Measurements from ENCODE around the gene RALGAPA2. TPM values are rescaled to one million over a fixed set of nuclear protein-coding genes. Genes with fewer than 3 reads are reported as not detected.
A peak's percentile ranks its signal among the peaks of the same experiment; 100 is the strongest.

The RALGAPA2 gene
- total RNA-seq, 3 donors from 2014 or later: 34.6 to 74.1 (median 46.0) TPM

DNA sequence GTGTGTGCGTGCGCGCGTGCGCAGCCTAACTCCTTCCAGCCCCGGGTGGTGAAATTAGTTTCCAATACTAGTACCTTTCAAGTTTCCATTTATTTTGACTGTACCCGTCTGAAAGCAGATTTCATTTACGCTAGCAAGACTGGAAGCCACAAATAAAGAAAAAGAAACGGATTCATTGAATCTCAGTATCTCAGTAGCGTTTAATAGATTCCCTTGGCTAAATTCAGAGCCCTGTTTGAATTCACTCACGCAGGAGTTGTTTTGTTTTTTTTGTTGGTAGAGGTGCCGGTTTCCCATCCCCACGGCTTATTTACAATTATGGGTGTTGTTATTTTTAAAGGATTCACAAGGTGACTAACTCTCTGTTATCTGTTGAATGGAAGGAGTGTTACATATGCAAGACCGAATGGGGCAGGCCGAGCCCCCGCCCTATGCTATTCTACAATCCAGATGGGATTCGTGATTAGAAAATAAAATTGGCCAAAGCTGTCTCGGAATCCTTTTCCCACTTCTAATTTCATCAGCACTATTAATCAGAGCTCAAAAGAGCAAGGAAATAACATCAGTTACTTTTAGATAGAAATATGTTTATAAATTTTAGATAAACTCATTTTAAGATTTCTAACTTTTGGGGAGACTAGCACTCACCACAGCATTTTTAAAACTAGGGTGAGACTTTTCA lies 346.8 kb downstream of the RALGAPA2 start:
- no peak for DNase-seq (ENCODE audit: low spot score in 2 of 2)
- H3K4me1 ChIP-seq: peaks cover 10% of the 10 kb centered on the region in 2 donors
- intact Hi-C loops (cut with DNase I; ENCODE audit: low total_unique reads): no loop called here

DNA sequence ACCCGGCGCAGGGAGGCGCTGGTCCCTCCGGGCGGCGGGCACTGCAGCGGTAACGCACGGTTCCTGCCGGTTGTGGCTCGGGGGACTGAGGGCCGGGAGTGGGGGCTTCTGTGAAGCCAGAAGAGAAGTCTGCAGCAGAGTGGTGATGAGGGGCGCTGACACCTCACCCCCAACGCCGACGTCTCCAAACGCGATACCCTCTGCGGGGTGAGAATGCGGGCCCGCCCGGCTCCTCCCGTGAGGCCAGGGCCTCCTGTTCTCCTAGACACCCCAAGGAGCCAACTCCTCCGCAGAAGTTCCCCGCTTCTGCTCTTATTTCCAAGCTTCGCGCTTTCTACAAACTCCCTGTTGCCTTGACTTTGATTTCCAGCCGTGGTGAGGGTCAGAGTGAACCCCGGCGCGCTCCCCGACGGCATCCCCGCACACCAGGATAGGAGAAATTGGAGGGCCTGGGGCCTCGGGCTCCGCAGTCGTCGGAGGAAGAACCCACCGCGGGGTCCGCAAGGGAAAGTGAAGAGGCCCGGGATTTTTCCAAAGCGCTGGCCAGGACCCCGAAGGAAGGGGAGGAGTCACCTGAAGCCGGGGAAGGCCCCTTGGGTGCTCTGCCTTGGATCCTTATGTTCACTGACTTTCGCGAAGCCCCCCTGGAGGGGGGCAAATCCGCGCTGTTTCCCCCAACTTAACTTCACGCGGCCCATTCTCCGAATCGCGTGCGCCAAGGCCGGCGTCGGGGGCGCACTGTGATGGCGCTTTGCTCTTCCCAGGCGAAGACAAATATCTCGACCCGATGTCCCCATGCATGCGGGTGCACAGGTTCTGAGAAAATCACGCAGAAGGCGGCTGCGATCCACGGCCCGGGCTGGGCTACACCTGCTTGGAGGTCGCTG lies 347.6 kb downstream of the RALGAPA2 start:
- peaks cover 0 to 90% of the 10 kb centered on the region in 2 donors for H3K27me3 ChIP-seq
- H3K36me3 ChIP-seq: no peaks in the 10 kb centered on the region
- peaks cover 10% of the 10 kb centered on the region in 2 donors for H3K4me1 ChIP-seq
- H3K27ac ChIP-seq: no peak overlapping the region
- DNase-seq (ENCODE audit: low spot score in 2 of 2): no peak
- H3K9me3 ChIP-seq: no peaks in the 10 kb centered on the region
- intact Hi-C loops (cut with DNase I; ENCODE audit: low total_unique reads): loop anchor here (5.0 kb wide), 1 partner anchor 1162 kb away; no protein-coding TSS in a partner anchor
- TF ChIP-seq, protein P1, sequence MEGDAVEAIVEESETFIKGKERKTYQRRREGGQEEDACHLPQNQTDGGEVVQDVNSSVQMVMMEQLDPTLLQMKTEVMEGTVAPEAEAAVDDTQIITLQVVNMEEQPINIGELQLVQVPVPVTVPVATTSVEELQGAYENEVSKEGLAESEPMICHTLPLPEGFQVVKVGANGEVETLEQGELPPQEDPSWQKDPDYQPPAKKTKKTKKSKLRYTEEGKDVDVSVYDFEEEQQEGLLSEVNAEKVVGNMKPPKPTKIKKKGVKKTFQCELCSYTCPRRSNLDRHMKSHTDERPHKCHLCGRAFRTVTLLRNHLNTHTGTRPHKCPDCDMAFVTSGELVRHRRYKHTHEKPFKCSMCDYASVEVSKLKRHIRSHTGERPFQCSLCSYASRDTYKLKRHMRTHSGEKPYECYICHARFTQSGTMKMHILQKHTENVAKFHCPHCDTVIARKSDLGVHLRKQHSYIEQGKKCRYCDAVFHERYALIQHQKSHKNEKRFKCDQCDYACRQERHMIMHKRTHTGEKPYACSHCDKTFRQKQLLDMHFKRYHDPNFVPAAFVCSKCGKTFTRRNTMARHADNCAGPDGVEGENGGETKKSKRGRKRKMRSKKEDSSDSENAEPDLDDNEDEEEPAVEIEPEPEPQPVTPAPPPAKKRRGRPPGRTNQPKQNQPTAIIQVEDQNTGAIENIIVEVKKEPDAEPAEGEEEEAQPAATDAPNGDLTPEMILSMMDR (IDR thresholded peaks at IDR 0.05): no peak
- no peak for TF ChIP-seq POLR2AphosphoS5 (IDR thresholded peaks at IDR 0.05)
- TF ChIP-seq POLR2A (IDR thresholded peaks at IDR 0.05): no peak
- H3K4me3 ChIP-seq: peak overlapping the region in 1 of 3 donors; percentile 39

More for the DNA sequence above, 346.8 kb downstream of the RALGAPA2 start:
- no peak overlapping the region for H3K4me3 ChIP-seq
- no peaks in the 10 kb centered on the region for H3K9me3 ChIP-seq
- TF ChIP-seq POLR2A (IDR thresholded peaks at IDR 0.05): no peak
- TF ChIP-seq, protein P1 (IDR thresholded peaks at IDR 0.05): no peak
- TF ChIP-seq POLR2AphosphoS5 (IDR thresholded peaks at IDR 0.05): no peak
- H3K27me3 ChIP-seq: peaks cover 0 to 92% of the 10 kb centered on the region in 2 donors
- no peak overlapping the region for H3K27ac ChIP-seq
- H3K36me3 ChIP-seq: no peaks in the 10 kb centered on the region

DNA sequence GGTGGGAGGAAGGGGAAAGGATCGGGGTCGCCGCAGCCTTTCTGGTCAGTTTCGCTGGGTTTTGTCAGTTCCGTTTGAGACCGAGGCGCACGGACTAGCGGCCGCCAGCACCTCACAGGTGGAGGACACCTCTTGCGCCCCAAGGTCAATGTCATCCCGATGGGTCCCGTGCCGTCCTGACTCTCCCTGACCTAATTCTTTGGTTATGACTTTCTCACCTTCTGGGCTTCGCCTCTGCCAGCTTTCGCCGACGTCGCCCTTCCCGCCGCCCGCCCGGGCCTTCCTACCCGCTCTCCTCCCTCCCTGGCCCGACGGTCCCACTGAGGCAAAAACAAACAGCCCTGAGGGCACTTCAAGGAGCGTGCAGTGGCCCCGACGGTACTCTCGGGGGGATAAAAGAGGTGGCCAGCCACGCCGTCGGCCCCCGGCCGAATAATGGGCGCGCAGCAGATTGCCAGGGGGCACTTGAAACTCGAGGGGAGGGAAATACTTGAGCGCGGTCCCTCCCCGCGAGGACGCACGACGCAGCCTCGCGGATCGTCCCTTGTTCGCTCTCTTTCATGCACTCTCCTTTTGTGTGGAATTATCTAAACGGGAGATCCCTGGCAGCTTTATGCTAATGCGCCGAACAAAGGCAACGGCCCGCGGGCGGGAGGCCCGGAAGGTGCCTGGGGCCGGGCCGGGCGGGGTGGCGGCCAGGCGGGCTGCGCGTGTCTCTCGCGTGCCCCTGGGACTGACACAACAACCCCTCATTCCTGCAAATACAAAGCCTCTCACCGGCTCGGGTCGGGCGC lies 348.4 kb downstream of the RALGAPA2 start:
- DNase-seq (ENCODE audit: low spot score in 2 of 2): no peak
- H3K36me3 ChIP-seq: no peaks in the 10 kb centered on the region
- H3K4me1 ChIP-seq: peaks cover 6 to 10% of the 10 kb centered on the region in 2 donors
- TF ChIP-seq POLR2AphosphoS5 (IDR thresholded peaks at IDR 0.05): no peak
- no peak for TF ChIP-seq POLR2A (IDR thresholded peaks at IDR 0.05)
- TF ChIP-seq, protein P1 (IDR thresholded peaks at IDR 0.05): no peak
- H3K27ac ChIP-seq: no peak overlapping the region
- peak overlapping the region in 2 of 3 donors; percentile 20 to 39 for H3K4me3 ChIP-seq
- H3K27me3 ChIP-seq: peaks cover 0 to 82% of the 10 kb centered on the region in 2 donors
- intact Hi-C loops (cut with DNase I; ENCODE audit: low total_unique reads): loop anchor here (5.0 kb wide), 1 partner anchor 1163 kb away; no protein-coding TSS in a partner anchor
- H3K9me3 ChIP-seq: no peaks in the 10 kb centered on the region

DNA sequence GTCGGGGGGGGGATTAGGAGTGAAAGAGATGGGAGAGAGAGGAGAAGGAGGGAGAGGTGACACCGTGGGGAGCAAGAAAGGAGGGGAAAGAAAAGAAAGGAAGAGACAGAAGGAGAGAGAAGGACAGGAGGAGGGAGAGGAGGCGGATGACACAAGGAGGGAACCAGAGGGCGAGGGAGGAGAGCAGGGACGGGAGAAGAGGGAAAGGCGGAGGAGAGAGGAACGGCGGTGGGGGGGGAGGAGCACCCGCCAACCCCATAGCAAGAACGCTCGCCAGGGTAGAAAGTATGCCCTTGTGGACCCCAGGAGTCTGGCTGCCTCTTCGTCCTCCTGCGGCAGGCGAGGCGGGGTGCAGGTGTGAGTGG lies 349.0 kb downstream of the RALGAPA2 start:
- intact Hi-C loops (cut with DNase I; ENCODE audit: low total_unique reads): loop anchor here (5.0 kb wide), 1 partner anchor 1164 kb away; no protein-coding TSS in a partner anchor

More for the DNA sequence above, 349.0 kb downstream of the RALGAPA2 start:
- no peaks in the 10 kb centered on the region for H3K9me3 ChIP-seq
- no peaks in the 10 kb centered on the region for H3K36me3 ChIP-seq
- H3K27me3 ChIP-seq: peaks cover 0 to 78% of the 10 kb centered on the region in 2 donors
- peak overlapping the region in 2 of 3 donors; percentile 20 to 39 for H3K4me3 ChIP-seq
- H3K4me1 ChIP-seq: peaks cover 0 to 10% of the 10 kb centered on the region in 2 donors
- H3K27ac ChIP-seq: no peak overlapping the region
- TF ChIP-seq, protein P1 (IDR thresholded peaks at IDR 0.05): no peak
- TF ChIP-seq POLR2AphosphoS5 (IDR thresholded peaks at IDR 0.05) (no peak), POLR2A (IDR thresholded peaks at IDR 0.05) (no peak)
- DNase-seq (ENCODE audit: low spot score in 2 of 2): no peak

Measured in breast epithelium (tissue), 4 donors.